ENCODE results near the gene DIRAS1.
"Not testable (repeated sequence)": the region's sequence is repeated elsewhere in the genome, so short reads cannot be mapped to it uniquely, and the experiment has no call there.

DIRAS1 gene

GRCh38 chr19:2727640-2727944 is 6.4 kb upstream of the DIRAS1 start:
- DNase-seq (ENCODE audit: low read depth): no peak

GRCh38 chr19:2726904-2727639 is 5.9 kb upstream of the DIRAS1 start:
- no peak for DNase-seq (ENCODE audit: low read depth)

DNA sequence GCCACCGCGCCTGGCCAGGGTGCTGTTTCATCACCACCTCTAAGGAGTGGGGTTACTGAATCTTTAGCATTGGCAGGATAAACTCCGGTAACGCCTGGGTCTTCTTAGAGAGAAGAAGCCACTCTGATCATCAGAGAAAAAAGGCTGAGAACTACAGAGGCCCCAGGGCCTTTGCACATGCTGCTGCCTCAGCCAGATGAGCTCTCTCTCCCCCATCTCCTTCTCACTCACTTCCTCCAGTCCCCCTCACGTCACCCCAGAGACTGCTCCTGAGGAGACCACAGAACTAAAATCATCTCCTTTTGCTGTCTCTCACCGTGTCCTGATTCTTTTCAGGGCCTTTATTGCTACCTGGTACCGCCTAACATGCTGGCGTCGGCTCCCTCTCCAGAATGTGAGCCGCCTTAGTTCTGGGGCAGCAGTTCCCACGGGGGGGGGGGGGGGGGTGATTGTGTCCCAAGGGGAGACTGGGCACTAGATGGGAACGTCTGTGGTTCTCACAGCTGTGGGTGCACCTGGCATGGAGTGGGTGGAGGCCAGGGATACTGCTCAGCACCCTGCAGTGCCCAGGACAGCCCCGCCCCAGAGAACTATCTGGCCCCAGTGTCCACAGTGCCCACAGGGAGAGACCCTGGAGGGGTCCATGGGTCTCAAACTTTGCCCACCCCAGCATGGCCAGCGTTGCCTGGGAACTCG is 5.1 kb upstream of the DIRAS1 start:
- DNase-seq (ENCODE audit: low read depth): no peak

DNA sequence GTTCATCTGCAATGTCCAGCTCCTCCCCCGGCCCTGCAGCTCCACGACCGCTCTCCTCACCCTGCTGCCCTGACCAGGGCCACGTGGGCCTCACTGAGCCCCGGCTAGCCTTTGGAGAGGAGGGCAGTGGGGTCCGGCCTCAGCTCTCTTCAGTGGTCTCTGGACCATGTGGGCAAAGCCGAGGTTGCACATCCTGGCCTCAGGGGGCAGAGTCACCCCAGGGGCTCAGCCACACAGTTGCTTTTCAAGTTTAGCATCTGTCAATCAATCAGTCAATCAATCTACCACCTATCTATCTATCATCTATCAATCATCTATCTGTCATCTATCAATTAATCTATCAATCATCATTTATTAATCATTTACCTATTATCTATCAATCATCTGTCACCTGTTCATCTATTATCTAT is 3.0 kb upstream of the DIRAS1 start:
- DNase-seq (ENCODE audit: low read depth): no peak

DNA sequence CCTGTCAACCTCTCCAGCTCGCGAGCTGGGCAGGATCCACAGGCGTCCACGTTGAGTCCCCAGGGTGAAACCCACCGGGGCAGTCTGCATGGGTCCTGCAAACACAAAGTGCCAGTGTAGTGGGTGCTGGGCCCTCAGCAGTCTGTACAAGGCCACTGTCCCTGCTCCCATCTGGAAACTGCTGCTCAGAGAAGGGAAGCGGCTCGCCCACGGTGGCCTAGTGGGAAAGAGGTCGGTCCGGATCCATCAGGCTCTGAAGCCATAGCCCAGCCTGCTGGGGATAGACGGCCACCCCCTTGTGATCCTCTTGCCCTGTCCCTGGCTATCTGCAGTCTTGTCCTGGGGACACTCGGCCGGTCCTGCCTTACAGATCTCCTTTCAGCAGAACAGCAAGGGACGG is 2.6 kb upstream of the DIRAS1 start:
- DNase-seq (ENCODE audit: low read depth): no peak

GRCh38 chr19:2723345-2723715 is 2.2 kb upstream of the DIRAS1 start:
- no peak for DNase-seq (ENCODE audit: low read depth)

DNA sequence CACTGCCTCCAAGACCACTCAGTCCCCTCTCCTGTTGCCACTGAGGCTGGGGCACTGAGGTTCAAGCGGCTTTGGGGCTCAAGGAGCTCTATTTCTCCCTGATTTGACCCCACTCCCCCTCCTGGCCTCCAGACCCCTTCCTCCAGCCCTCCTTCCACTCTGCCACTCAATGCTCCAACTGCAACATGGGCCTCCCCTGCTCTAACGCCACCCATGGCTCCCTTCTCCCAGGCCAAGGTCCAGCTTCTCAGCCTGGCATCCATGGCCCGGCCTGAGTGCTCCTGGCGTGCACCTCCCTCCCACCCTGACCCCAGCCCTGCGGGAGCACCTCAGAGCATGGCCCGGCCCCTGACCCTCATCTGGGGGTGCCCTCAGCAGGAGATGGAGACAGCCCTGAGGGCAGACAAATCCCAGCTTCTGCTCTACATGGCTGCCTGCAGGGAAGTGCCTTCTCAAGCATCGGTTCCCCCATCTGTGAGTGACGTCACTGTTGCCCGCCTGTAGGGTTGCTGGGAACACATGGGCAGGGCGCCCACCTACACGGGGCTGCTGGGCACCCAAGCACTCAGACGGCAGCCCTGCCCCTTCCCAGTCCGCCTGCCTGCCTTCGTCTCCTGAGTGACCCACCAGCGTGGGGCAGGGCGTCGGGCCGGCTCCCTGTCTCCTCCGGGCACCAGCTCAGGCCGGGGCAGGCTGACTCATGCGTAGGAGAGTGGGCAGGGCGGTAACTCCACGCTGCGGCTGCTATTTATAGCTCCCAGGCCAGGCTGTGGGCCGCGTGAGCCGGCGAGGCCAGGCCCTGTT is 1.6 kb upstream of the DIRAS1 start:
- no peak for DNase-seq (ENCODE audit: low read depth)

DNA sequence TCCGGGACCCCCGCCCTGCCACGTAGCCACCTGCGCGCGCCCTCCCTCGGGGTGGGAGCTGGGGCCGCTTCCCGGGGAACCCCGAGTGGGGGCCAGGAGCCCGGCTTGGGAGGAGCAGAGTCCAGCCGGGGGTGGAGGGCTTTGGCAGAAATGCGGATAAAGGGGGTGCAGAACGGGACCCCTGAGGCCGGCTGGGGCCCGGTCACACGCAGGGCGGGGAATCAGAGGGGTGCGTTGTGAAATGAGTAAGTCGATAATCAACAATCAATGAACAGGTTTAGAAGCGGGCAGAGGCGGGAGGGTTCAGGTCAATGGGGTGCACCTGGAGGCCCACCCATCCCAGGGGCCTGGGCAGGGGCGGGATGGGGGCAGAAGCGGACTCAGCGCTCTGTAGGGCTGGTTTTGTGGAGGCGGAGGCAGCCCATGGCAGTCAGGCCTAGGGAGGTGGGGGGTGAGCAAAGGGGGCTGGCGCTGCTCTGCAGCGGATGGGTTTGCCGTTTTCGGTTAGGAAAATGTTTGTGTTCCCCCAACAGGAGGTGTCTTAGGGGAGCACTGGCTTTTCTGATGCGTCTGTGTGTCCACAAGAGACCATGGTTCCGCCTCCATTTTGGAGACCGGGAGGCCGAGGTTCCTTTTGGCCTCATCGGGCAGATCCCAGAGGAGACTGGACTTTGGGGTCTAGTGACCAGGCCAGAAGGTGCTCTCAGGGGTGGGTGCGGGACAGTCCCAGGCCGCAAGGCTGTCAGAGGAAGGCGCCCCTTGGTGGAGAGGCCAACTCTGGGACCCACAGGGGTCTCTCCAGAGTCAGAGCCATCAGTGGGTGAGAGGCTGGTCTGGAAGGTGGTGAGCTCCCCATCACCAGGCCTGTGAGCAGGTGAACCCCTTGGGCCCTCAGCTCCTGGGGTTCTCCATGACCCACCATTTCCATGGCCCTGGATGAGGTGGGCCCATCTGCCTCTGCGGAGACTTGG is 683 bp upstream of the DIRAS1 start:
- DNase-seq (ENCODE audit: low read depth): no peak

DNA sequence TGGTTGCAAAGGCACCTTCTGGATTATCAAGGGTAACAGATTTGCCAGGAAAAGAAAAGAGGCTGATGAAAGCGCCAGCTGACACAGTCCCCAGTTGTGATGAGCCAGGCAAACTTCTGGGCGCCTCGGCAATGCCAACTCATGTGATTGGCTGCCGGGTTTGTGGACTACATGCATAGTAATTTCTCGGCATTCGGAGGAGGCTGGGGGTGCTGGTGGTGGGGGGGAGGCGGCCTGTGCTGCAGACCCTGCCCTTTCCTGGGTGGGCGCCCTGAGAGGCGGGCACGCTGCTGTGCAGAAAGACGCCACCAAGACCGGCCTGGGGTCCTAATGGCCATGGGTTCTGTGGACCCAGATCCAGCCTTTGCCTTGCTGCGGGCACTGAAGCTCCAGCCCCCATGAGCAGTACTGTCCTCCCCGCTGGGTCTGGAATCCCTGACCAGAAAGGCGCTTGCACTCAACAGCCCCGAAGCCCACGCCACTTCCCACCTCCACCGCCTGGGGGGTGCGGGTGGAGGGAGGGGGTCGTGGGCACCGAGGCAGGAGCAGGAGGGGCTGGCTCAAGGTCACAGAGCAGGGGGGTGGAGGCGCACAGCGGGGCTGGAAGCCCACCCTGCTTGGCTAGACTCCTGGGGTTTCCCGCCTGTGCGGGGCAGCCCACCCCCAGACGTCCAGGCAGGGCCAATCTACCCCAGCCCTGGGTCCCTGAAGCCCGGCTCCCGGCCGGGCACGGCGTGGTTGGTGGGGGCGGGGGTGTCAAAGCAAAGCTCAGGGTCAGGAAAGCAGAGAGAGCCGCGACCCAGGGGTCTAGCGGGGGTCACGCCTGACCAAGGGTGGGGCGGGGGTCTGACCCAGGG is 1.0 kb downstream of the DIRAS1 start:
- no peak for DNase-seq (ENCODE audit: low read depth)

DNA sequence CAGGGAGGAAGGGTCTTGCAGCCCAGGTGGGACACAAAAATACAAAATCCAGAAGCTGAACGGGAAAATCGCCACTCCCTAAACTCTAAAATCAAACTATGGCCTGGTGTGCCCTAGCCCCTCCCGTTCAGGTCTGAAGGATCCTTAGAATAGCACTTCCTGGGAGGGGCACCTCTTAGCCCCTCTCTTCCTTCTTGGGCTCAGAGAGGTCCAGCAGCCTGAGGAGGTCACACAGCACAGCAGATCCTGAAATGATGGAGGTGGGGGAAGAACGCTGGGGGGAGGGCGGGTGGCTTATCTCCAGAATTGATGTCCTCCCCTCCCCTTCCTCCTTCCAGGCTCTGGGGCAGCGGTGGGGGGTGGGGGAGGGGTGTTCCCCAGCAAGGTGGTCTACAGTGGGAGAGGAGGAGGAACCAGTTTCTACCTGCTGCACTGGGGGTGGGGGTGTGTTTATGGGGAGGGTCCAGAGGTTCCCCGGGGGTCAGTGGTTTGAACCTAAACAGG is 1.9 kb downstream of the DIRAS1 start:
- DNase-seq (ENCODE audit: low read depth): no peak

DNA sequence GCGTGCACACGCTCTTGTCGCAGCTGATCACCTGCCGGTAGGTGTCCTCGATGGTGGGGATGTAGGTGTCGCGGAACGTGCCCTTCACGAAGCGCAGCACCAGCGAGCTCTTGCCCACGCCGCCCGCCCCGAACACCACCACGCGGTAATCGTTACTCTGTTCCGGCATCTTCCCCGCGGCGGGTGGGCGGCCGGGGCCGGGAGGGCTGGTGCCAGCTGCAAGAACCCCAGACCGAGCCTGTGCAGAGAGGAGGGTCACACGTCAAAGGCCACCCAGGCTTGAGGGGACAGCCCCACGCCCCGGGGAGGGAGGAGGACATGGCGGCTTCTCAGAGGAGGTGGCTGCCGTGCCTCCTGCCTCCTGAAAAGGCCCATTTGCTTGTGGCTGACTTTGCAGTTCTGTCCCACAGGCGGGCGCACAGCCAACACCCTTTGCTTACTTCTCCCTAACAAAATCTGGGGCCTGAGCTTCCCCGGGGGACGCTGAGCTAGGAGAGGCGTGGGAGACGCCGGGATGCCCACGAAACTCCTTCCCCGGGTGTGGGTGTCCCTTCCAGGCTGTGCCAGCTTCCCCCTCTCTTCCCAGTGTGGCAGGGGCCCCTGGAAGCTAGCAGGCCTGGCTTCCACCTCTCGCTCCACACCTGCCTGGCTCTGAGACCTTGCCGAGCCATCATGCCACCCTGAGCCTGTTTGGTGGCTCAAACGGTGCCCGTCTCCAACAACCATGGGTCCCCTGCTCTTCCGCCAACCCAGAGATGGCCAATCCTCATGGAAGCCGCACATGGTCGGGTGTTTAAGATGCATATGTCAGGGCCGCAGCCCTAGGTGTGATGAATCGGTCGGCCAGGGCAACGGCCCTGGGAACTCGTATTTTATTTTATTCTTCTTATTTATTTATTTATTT is 3.3 kb downstream of the DIRAS1 start:
- DNase-seq (ENCODE audit: low read depth): no peak

- no peak for DNase-seq (ENCODE audit: low read depth)
These were observed 4.2 kb downstream of the DIRAS1 start for GRCh38 chr19:2716722-2717637.

- no peak for DNase-seq (ENCODE audit: low read depth)
These were observed 4.9 kb downstream of the DIRAS1 start for GRCh38 chr19:2716275-2716650.

GRCh38 chr19:2715470-2716274 is 5.5 kb downstream of the DIRAS1 start:
- DNase-seq (ENCODE audit: low read depth): no peak

DNA sequence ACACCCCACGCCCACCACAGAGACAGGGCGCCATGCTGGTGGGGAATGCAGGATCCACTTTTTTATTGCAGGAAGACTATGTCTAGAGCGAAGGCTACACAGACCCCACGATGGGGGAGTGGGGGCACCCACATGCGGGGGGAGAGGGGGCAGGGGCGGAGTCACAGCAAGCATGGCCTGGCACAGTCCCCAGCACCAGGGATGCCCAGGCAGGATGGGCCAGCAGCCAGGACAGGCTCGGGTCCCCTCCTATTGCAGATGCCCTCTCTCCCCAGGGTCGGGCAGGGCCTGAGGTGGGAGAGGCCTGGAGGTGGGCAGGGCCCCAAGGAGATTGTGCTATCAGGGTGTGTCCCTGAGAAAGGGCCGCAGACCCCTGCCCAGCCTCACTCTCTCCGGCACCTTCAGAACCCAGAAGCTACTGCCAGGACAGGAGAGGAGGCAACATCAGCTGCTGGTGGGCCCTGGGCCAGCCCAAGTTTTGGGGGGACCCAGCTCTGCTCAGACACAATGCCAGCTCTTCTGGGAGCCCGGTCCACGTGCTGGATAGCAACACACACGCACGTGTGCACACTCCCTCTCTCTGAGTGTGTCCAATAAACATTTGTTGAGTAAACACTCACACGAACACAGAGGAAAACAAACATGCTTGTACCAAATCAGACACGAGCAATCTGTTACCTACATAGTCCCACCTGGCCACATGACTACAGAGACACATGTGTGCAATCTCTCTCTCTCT is 6.5 kb downstream of the DIRAS1 start:
- DNase-seq (ENCODE audit: low read depth): no peak

GRCh38 chr19:2714102-2714501 is 7.1 kb downstream of the DIRAS1 start:
- not testable (repeated sequence) for DNase-seq (ENCODE audit: low read depth)

DNA sequence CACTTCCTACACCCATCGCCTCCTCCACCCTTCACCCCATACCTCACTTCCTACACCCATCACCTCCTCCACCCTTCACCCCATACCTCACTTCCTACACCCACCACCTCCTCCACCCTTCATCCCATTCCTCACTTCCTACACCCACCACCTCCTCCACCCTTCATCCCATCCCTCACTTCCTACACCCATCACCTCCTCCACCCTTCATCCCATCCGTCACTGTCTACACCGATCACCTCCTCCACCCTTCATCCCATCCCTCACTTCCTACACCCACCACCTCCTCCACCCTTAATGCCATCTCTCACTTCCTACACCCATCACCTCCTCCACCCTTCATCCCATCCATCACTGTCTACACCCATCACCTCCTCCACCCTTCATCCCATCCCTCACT is 8.0 kb downstream of the DIRAS1 start:
- not testable (repeated sequence) for DNase-seq (ENCODE audit: low read depth)

All from T follicular helper cell (primary cell).